HCEC 1CT (cell line): ENCODE results near the gene MAP4K3.
"Not testable (repeated sequence)": the region's sequence is repeated elsewhere in the genome, so short reads cannot be mapped to it uniquely, and the experiment has no call there.

ENCODE experiments used
- DNase-seq: peaks from one replicate; pipeline ENCODE4 v3.0.0-alpha.2; 2017

MAP4K3 gene

GRCh38 chr2:39290433-39290832, 146.7 kb downstream of the MAP4K3 start:
- no peak for DNase-seq

- DNase-seq, result peak; percentile 20
Measured at GRCh38 chr2:39289609-39290008, 147.5 kb downstream of the MAP4K3 start.

- DNase-seq, result no peak
Measured at GRCh38 chr2:39283561-39283960, 153.5 kb downstream of the MAP4K3 start.

GRCh38 chr2:39281391-39281790, 155.7 kb downstream of the MAP4K3 start:
- no peak for DNase-seq

GRCh38 chr2:39275016-39275415, 162.1 kb downstream of the MAP4K3 start:
- DNase-seq, result no peak

GRCh38 chr2:39269941-39270340, 167.1 kb downstream of the MAP4K3 start:
- DNase-seq, result no peak

- DNase-seq, result no peak
Measured at GRCh38 chr2:39266916-39267434, 170.1 kb downstream of the MAP4K3 start.

- peak; percentile 17 for DNase-seq
Measured at GRCh38 chr2:39266139-39266805, 170.8 kb downstream of the MAP4K3 start.

- DNase-seq, result no peak
Measured at GRCh38 chr2:39265315-39265714, 171.8 kb downstream of the MAP4K3 start.

GRCh38 chr2:39264733-39265132, 172.4 kb downstream of the MAP4K3 start:
- DNase-seq, result no peak

- DNase-seq, result no peak
Measured at GRCh38 chr2:39260087-39260486, 177.0 kb downstream of the MAP4K3 start.

- DNase-seq, result no peak
Measured at GRCh38 chr2:39256040-39256439, 181.0 kb downstream of the MAP4K3 start.

GRCh38 chr2:39252888-39253518, 184.1 kb downstream of the MAP4K3 start:
- no peak for DNase-seq

GRCh38 chr2:39247512-39248043, 189.5 kb downstream of the MAP4K3 start:
- DNase-seq, result no peak

- DNase-seq, result no peak
Measured at GRCh38 chr2:39246382-39246980, 190.6 kb downstream of the MAP4K3 start.

GRCh38 chr2:39244963-39245625, 192.0 kb downstream of the MAP4K3 start:
- not testable (repeated sequence) for DNase-seq

- DNase-seq, result not testable (repeated sequence)
Measured at GRCh38 chr2:39244241-39244862, 192.7 kb downstream of the MAP4K3 start.

- DNase-seq, result no peak
Measured at GRCh38 chr2:39243469-39244123, 193.5 kb downstream of the MAP4K3 start, which contains the start of gene CDKL4. TSS of gene CDKL4 (minus strand) at chr2:39243970.

GRCh38 chr2:39241588-39241987, 195.5 kb downstream of the MAP4K3 start:
- no peak for DNase-seq

- no peak for DNase-seq
Measured at GRCh38 chr2:39240758-39241157, 196.3 kb downstream of the MAP4K3 start.

- no peak for DNase-seq
Measured at GRCh38 chr2:39234754-39235153, 202.3 kb downstream of the MAP4K3 start.

GRCh38 chr2:39232141-39232540, 204.9 kb downstream of the MAP4K3 start:
- no peak for DNase-seq
